Upper lobe of right lung (tissue), 1 donor: ENCODE results near the gene STX1A. TPM values are rescaled to one million over a fixed set of nuclear protein-coding genes. Genes with fewer than 3 reads are reported as not detected.
A peak's percentile ranks its signal among the peaks of the same experiment; 100 is the strongest.

Experiments
- ATAC-seq: fragments of 200-7000 bp; cut with Tn5 transposase; one replicate; pipeline ENCODE4 v1.9.1; 2020; ENCODE audit warnings: mild to moderate bottlenecking, moderate library complexity
- DNase-seq: peaks from one replicate; pipeline ENCODE4 v3.0.0-alpha.2; 2020
- H3K27ac ChIP-seq: fragments of 200-600 bp; one replicate; pipeline ENCODE4 v1.8.0; 2022
- H3K27me3 ChIP-seq: fragments of 200-600 bp; one replicate; pipeline ENCODE4 v1.8.0; 2022; ENCODE audit warnings: mild to moderate bottlenecking
- H3K36me3 ChIP-seq: fragments of 200-600 bp; one replicate; pipeline ENCODE4 v1.8.0; 2022
- H3K4me1 ChIP-seq: fragments of 200-600 bp; one replicate; pipeline ENCODE4 v1.8.0; 2022
- H3K4me3 ChIP-seq: fragments of 200-600 bp; one replicate; pipeline ENCODE4 v1.8.0; 2022; ENCODE audit warnings: mild to moderate bottlenecking
- H3K9me3 ChIP-seq: fragments of 200-600 bp; one replicate; pipeline ENCODE4 v1.8.0; 2022
- CTCF ChIP-seq: fragments of 200-600 bp; IDR thresholded peaks from one replicate; pipeline ENCODE4 v1.8.0; 2022; ENCODE audit warnings: antibody characterized with exemption
- intact Hi-C: fragments of 100-400 bp; cut with DNase I; formaldehyde crosslinking; loops from one replicate; pipeline ENCODE4 v1.11.0; 2022
- total RNA-seq: library from RNA; stranded (reverse); fragmentation: NEBNext Ultra II Directional; extraction: Animal tissue kit (Norgen Biotek cat#: 25700); gene quantifications from one replicate; pipeline ENCODE4 v1.2.1, GENCODE V29; 2021
- donor health status: DM: no; HTN: yes; CAD: no; lungs with severe emphysema.

Gene STX1A
- total RNA-seq, 1 donor from 2014 or later, result 6.3 TPM

- no peak overlapping the region for H3K27ac ChIP-seq
- ATAC-seq, result no peak
- no peak for DNase-seq
- no peak for TF ChIP-seq CTCF
- no peak overlapping the region for H3K4me3 ChIP-seq
- peaks cover 8% of the 10 kb centered on the region for H3K4me1 ChIP-seq
- H3K27me3 ChIP-seq, result no peaks in the 10 kb centered on the region
- no peaks in the 10 kb centered on the region for H3K36me3 ChIP-seq
- intact Hi-C loops, result no loop called here
- no peaks in the 10 kb centered on the region for H3K9me3 ChIP-seq
Observed at GRCh38 chr7:73671857-73672445, 47.5 kb downstream of the STX1A start.

GRCh38 chr7:73671322-73671661 is 48.2 kb downstream of the STX1A start:
- no peak for TF ChIP-seq CTCF
- Histone ChIP-seq H3K27me3 (no peaks in the 10 kb centered on the region), H3K4me1 (peaks cover 8% of the 10 kb centered on the region), H3K36me3 (no peaks in the 10 kb centered on the region), H3K4me3 (no peak overlapping the region), H3K27ac (no peak overlapping the region), H3K9me3 (no peaks in the 10 kb centered on the region)
- intact Hi-C loops, result no loop called here
- ATAC-seq (no peak), DNase-seq (no peak)

- intact Hi-C loops, result no loop called here
- Histone ChIP-seq H3K27me3 (no peaks in the 10 kb centered on the region), H3K27ac (no peak overlapping the region), H3K36me3 (no peaks in the 10 kb centered on the region), H3K9me3 (no peaks in the 10 kb centered on the region), H3K4me1 (peaks cover 8% of the 10 kb centered on the region), H3K4me3 (no peak overlapping the region)
- ATAC-seq (no peak), DNase-seq (no peak)
- no peak for TF ChIP-seq CTCF
Observed at GRCh38 chr7:73669858-73670385, 49.5 kb downstream of the STX1A start.

GRCh38 chr7:73669288-73669701 is 50.2 kb downstream of the STX1A start:
- no peaks in the 10 kb centered on the region for H3K9me3 ChIP-seq
- no peaks in the 10 kb centered on the region for H3K27me3 ChIP-seq
- no peak for TF ChIP-seq CTCF
- no peaks in the 10 kb centered on the region for H3K36me3 ChIP-seq
- peaks cover 8% of the 10 kb centered on the region for H3K4me1 ChIP-seq
- no peak overlapping the region for H3K4me3 ChIP-seq
- no peak overlapping the region for H3K27ac ChIP-seq
- ATAC-seq (no peak), DNase-seq (no peak)
- intact Hi-C loops, result no loop called here

- intact Hi-C loops, result no loop called here
- no peak overlapping the region for H3K27ac ChIP-seq
Observed at GRCh38 chr7:73668886-73669230, 50.6 kb downstream of the STX1A start.

More at GRCh38 chr7:73668886-73669230, 50.6 kb downstream of the STX1A start:
- no peak for TF ChIP-seq CTCF
- peaks cover 8% of the 10 kb centered on the region for H3K4me1 ChIP-seq
- H3K4me3 ChIP-seq, result peak overlapping the region; percentile 53
- DNase-seq, result no peak
- H3K27me3 ChIP-seq, result no peaks in the 10 kb centered on the region
- no peak for ATAC-seq
- no peaks in the 10 kb centered on the region for H3K9me3 ChIP-seq
- no peaks in the 10 kb centered on the region for H3K36me3 ChIP-seq
